Ovary (tissue), 9 donors: ENCODE measurements around the gene LYZ. TPM values are rescaled to one million over a fixed set of nuclear protein-coding genes. Genes with fewer than 3 reads are reported as not detected.

ENCODE experiments used
- DNase-seq, 5 donors: peaks; one replicate each; pipeline ENCODE4 v3.0.0-alpha.2; 2019 to 2020
- H3K27ac ChIP-seq, 2 donors: fragments of 200-600 bp; one replicate each; pipeline versions ENCODE4 v1.5.1 to v1.8.0; 2019 to 2022
- H3K27me3 ChIP-seq: fragments of 200-600 bp; one replicate; pipeline ENCODE4 v1.8.0; 2022
- H3K36me3 ChIP-seq: fragments of 200-600 bp; sonication (generic); one replicate; pipeline ENCODE4 v1.5.1; 2019
- H3K4me1 ChIP-seq: one replicate; pipeline ENCODE4 v1.8.1; 2013; ENCODE audit warnings: mild to moderate bottlenecking, moderate library complexity; ENCODE audit not compliant: insufficient read depth
- H3K4me3 ChIP-seq: fragments of 200-600 bp; sonication (generic); one replicate; pipeline ENCODE4 v1.5.1; 2017
- H3K9me3 ChIP-seq, 2 donors: fragments of 200-600 bp in 1 of 2; sonication (generic) in 1 of 2; one replicate each; pipeline versions ENCODE4 v1.5.1 to v1.8.1; 2013 to 2019; ENCODE audit warnings: mild to moderate bottlenecking in 1 of 2, moderate library complexity in 1 of 2
- CTCF ChIP-seq, 3 donors: fragments of 450-650 bp in 2 of 3; fragments of 200-600 bp in 1 of 3; IDR thresholded peaks; one replicate each; pipeline versions ENCODE4 v1.5.1 to v1.8.0; 2016 to 2022; ENCODE audit warnings: antibody characterized with exemption in 3 of 3, mild to moderate bottlenecking in 1 of 3
- EP300 ChIP-seq: sonication (generic); formaldehyde crosslinking; IDR thresholded peaks from one replicate; pipeline ENCODE4 v1.6.1; 2017; ENCODE audit warnings: antibody characterized with exemption
- POLR2A ChIP-seq: fragments of 450-650 bp; IDR thresholded peaks from one replicate; pipeline ENCODE4 v1.6.1; 2017; ENCODE audit warnings: antibody characterized with exemption, mild to moderate bottlenecking, moderate library complexity
- WGBS, 3 donors: extraction: QIAGEN DNeasy Blood & Tissue Kit in 1 of 3; methylation state at CpG; one replicate each; pipeline versions ENCODE4 v1.1.5 to v1.1.7; 2013 to 2017; 5-methylcytosine and 5-hydroxymethylcytosine counted together
- intact Hi-C, 4 donors: fragments of 100-400 bp; cut with DNase I; formaldehyde crosslinking; loops; one replicate each; pipeline versions ENCODE4 v1.11.0 to v1.15.1; 2022 to 2023
- polyA plus RNA-seq, 2 donors: library from polyadenylated mRNA; stranded (reverse); fragments of 200-250 nt in 1 of 2; fragments of 350-450 nt in 1 of 2; fragmentation: Illumina TruSeq in 1 of 2; extraction: RNeasy Lipid Tissue Mini Kit (QIAGEN cat#74804) in 1 of 2; gene quantifications; one replicate each; pipeline ENCODE4 v1.2.3, GENCODE V29; 2013 to 2014
- total RNA-seq, 7 donors: library from RNA; depleted of rRNA in 2 of 7; stranded (reverse); fragments of >200 nt in 2 of 7; fragmentation: NEBNext Ultra II Directional in 3 of 7; extraction: Animal tissue kit (Norgen Biotek cat#: 25700) in 3 of 7; gene quantifications; one replicate each; pipeline versions ENCODE4 v1.1.0 to v1.2.4, GENCODE V29; 2016 to 2023
- donor health status: DM: no; HTN: no; CAD: no; lungs with moderate emphysema.
- donor health status: DM: no; HTN: no; CAD: no.
- donor health status: Bipolar disorder and iron deficiency.
- donor health status: DM: yes; HTN: yes; CAD: no.
- donor health status: DM: no; HTN: no; CAD: no.
- donor health status: DM: yes; HTN: yes; CAD: no.

The LYZ gene
- total and polyA plus RNA-seq, 9 donors = 6.5 to 233 (median 14.2) TPM

GRCh38 chr12:69345742-69346141 lies 2.4 kb upstream of the LYZ start:
- intact Hi-C loops = no loop called here
- Histone ChIP-seq H3K27me3 (no peaks in the 10 kb centered on the region), H3K4me1 (no peaks in the 10 kb centered on the region), H3K27ac (no peak overlapping the region), H3K9me3 (no peaks in the 10 kb centered on the region), H3K4me3 (no peak overlapping the region), H3K36me3 (no peaks in the 10 kb centered on the region)
- no peak for TF ChIP-seq EP300
- TF ChIP-seq POLR2A = no peak
- no peak for TF ChIP-seq CTCF (IDR thresholded peaks at IDR 0.05)
- no peak for DNase-seq
- 15 to 35% (median 26%) methylated on average over 1 of the region's 1 CpG for WGBS, 3 donors

DNA sequence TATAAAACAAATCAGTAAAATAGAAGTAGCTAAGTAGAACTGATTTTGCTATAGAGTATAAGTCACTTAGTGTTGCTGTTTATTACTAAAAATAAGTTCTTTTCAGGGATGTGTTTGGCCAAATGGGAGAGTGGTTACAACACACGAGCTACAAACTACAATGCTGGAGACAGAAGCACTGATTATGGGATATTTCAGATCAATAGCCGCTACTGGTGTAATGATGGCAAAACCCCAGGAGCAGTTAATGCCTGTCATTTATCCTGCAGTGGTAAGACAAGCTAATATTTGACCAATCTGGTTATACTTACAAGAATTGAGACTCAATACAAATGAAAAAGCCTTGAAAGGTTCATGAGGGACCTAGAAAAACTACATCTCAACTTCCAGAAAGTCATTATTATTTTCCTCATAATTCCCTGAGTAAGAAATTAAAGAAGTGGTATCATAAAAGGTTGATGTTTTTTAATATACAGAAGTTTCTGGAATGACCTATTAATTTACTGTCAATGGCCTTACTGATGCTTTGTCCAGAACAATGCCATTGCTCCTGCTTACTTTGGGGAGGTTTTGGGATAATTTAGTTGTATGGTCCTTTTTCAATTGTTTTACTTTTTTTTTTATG lies 1.9 kb downstream of the LYZ start:
- intact Hi-C loops = loop anchor here in 1 of 4 donors (5.0 kb wide), 1 partner anchor 237 kb away; the partner anchor contains the start of gene CCT2
- H3K4me3 ChIP-seq = no peak overlapping the region

DNA sequence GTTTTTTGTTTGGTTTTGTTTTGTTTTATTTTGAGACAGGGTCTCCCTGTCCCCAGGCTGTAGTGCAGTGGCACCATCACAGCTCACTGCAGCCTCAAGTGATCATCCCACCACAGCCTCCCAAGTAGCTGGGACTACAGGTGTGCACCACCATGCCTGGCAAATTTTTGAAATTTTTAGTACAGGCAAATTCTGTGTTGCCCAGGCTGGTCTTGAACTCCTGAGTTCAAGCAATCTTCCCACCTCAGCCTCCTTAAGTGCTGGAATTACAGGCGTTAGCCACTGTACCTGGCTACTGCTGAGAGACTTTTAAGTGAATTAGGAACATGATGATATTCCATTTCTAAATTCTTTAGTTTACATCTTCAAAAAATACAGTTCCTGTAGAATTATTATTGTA lies 2.6 kb downstream of the LYZ start:
- H3K4me1 ChIP-seq = no peaks in the 10 kb centered on the region
- H3K27ac ChIP-seq = no peak overlapping the region
- no peaks in the 10 kb centered on the region for H3K36me3 ChIP-seq
- DNase-seq = no peak
- no peaks in the 10 kb centered on the region for H3K9me3 ChIP-seq
- 86 to 97% (median 88%) methylated on average over 1 of the region's 1 CpG for WGBS, 3 donors
- TF ChIP-seq EP300 = no peak
- no peak for TF ChIP-seq POLR2A
- TF ChIP-seq CTCF (IDR thresholded peaks at IDR 0.05) = no peak
- H3K4me3 ChIP-seq = no peak overlapping the region
- intact Hi-C loops = loop anchor here in 1 of 4 donors (5.0 kb wide), 1 partner anchor 237 kb away; the partner anchor contains the start of gene CCT2
- no peaks in the 10 kb centered on the region for H3K27me3 ChIP-seq

More for the DNA sequence above, 1.9 kb downstream of the LYZ start:
- Histone ChIP-seq H3K9me3 (no peaks in the 10 kb centered on the region), H3K4me1 (no peaks in the 10 kb centered on the region), H3K27ac (no peak overlapping the region), H3K36me3 (no peaks in the 10 kb centered on the region), H3K27me3 (no peaks in the 10 kb centered on the region)
- no peak for TF ChIP-seq POLR2A
- no peak for TF ChIP-seq CTCF (IDR thresholded peaks at IDR 0.05)
- no peak for TF ChIP-seq EP300
- DNase-seq = no peak
- WGBS, 3 donors = 79 to 84% (median 83%) methylated on average over 2 of the region's 2 CpGs

DNA sequence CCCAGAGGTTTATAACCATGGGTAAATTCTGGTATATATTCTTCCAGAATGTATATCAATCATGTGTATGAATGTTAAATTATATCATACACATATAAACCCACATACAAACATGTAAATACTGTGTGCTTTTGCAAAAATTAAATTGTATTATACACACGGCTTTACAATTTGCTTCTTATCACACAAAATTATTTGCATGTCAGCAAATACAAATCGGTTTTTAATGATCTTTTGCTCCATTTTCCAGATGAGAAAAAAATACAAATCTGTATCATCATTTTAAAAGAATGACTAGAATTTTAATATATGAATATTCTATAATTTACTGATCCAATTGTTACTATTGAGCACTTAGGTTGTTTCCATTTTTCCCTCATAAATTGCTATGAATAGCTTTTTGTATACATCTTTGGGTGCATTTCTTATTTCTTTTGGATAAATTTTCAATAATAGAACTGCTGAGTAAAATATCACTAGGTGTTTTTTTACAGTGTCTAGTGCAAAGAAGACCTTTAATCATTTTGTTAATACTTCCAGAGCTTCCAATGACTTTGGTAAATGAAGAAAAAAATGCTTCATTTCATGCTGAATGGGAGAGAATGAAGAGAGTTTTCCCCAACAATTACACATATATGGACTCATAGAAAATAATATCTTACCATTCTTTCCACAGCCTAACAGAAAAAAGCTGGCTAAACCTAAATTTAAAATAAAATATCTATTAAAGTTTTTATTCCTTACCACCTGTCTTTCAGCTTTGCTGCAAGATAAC lies 3.5 kb downstream of the LYZ start:
- 73 to 78% (median 76%) methylated on average over 2 of the region's 2 CpGs for WGBS, 3 donors
- H3K27ac ChIP-seq = no peak overlapping the region
- no peaks in the 10 kb centered on the region for H3K27me3 ChIP-seq
- DNase-seq = no peak
- no peaks in the 10 kb centered on the region for H3K4me1 ChIP-seq
- intact Hi-C loops = loop anchor here in 1 of 4 donors (5.0 kb wide), 1 partner anchor 236 kb away; the partner anchor contains the start of gene CCT2
- H3K4me3 ChIP-seq = no peak overlapping the region
- H3K9me3 ChIP-seq = no peaks in the 10 kb centered on the region
- TF ChIP-seq POLR2A (no peak), CTCF (IDR thresholded peaks at IDR 0.05) (no peak), EP300 (no peak)
- H3K36me3 ChIP-seq = no peaks in the 10 kb centered on the region
